Spleen (tissue), 11 donors: ENCODE data around the gene MLF2. TPM values are rescaled to one million over a fixed set of nuclear protein-coding genes. Genes with fewer than 3 reads are reported as not detected.
A peak's percentile ranks its signal among the peaks of the same experiment; 100 is the strongest.

Experiments
- DNase-seq: peaks from one replicate; pipeline ENCODE4 v3.0.0-alpha.2; 2020
- H3K27ac ChIP-seq, 8 donors: fragments of 200-600 bp; sonication (generic) in 7 of 8; 1 replicate in 4 of 8; 2 replicates in 4 of 8; pipeline versions ENCODE4 v1.5.0 to v1.8.0; 2016 to 2021; ENCODE audit warnings: inconsistent platforms in 4 of 8, mild to moderate bottlenecking in 4 of 8, moderate library complexity in 1 of 8
- H3K27me3 ChIP-seq, 7 donors: fragments of 200-600 bp; sonication (generic) in 6 of 7; replicated peaks in 1 of 7; 1 replicate in 4 of 7; 2 replicates in 3 of 7; pipeline versions ENCODE4 v1.5.0 to v1.8.0; 2016 to 2021; ENCODE audit warnings: inconsistent platforms in 3 of 7, mild to moderate bottlenecking in 1 of 7
- H3K36me3 ChIP-seq, 6 donors: fragments of 200-600 bp; sonication (generic) in 5 of 6; 1 replicate in 4 of 6; 2 replicates in 2 of 6; pipeline versions ENCODE4 v1.5.0 to v1.8.0; 2016 to 2021; ENCODE audit warnings: inconsistent platforms in 2 of 6
- H3K4me1 ChIP-seq, 6 donors: fragments of 200-600 bp; sonication (generic) in 5 of 6; 1 replicate in 3 of 6; 2 replicates in 3 of 6; pipeline versions ENCODE4 v1.5.0 to v1.8.0; 2016 to 2021; ENCODE audit warnings: inconsistent platforms in 3 of 6
- H3K4me3 ChIP-seq, 8 donors: fragments of 200-600 bp; sonication (generic) in 7 of 8; 1 replicate in 4 of 8; 2 replicates in 4 of 8; pipeline versions ENCODE4 v1.5.0 to v1.8.0; 2016 to 2021; ENCODE audit warnings: inconsistent platforms in 4 of 8, mild to moderate bottlenecking in 4 of 8, moderate library complexity in 2 of 8
- H3K9me3 ChIP-seq, 8 donors: fragments of 200-600 bp; sonication (generic) in 7 of 8; 1 replicate in 4 of 8; 2 replicates in 4 of 8; pipeline versions ENCODE4 v1.5.0 to v1.8.0; 2016 to 2021; ENCODE audit warnings: inconsistent platforms in 4 of 8
- CTCF ChIP-seq, 11 experiments: fragments of 200-600 bp in 7 of 11; fragments of 450-650 bp in 4 of 11; sonication (generic) in 4 of 11; IDR thresholded peaks in 8 of 11; conservative IDR thresholded peaks in 3 of 11; 1 replicate in 7 of 11; 2 replicates in 4 of 11; pipeline versions ENCODE4 v1.4.0 to v1.8.0; 2016 to 2021; ENCODE audit warnings: antibody characterized with exemption in 11 of 11, inconsistent platforms in 4 of 11, mild to moderate bottlenecking in 1 of 11
- POLR2A ChIP-seq, 3 donors: fragments of 450-650 bp; IDR thresholded peaks; one replicate each; pipeline ENCODE4 v1.5.1; 2017; ENCODE audit warnings: antibody characterized with exemption in 3 of 3, mild to moderate bottlenecking in 1 of 3
- POLR2AphosphoS5 ChIP-seq, 3 donors: sonication (generic); formaldehyde crosslinking; IDR thresholded peaks; one replicate each; pipeline ENCODE4 v1.5.1; 2017; ENCODE audit warnings: antibody characterized with exemption in 3 of 3
- WGBS, 5 donors: extraction: QIAGEN DNeasy Blood & Tissue Kit in 3 of 5; methylation state at CpG; one replicate each; pipeline versions ENCODE4 v1.1.5 to v1.1.7; 2013 to 2018; 5-methylcytosine and 5-hydroxymethylcytosine counted together
- intact Hi-C: fragments of 100-400 bp; cut with DNase I; formaldehyde crosslinking; loops from one replicate; pipeline ENCODE4 v1.15.0; 2023; ENCODE audit warnings: low total_unique reads
- polyA plus RNA-seq, 3 donors: library from polyadenylated mRNA; stranded (reverse); fragments of 200-250 nt; gene quantifications; one replicate each; pipeline ENCODE4 v1.2.1, GENCODE V29; 2013
- total RNA-seq, 7 donors: library from RNA; depleted of rRNA in 3 of 7; stranded (reverse); fragments of >200 nt in 3 of 7; fragmentation: NEBNext Ultra II Directional in 4 of 7; extraction: Animal tissue kit (Norgen Biotek cat#: 25700) in 4 of 7; gene quantifications; one replicate each; pipeline versions ENCODE4 v1.1.0 to v1.2.1, GENCODE V29; 2016 to 2021
- donor health status: healthy with polysubstance abuse.
- donor health status: DM: no; HTN: no; CAD: no; lungs with moderate emphysema.
- donor health status: DM: no; HTN: no; CAD: no.
- donor health status: Bipolar disorder and iron deficiency.
- donor health status: healthy.
- donor health status: DM: no; HTN: no; CAD: no.
- donor health status: DM: yes; HTN: yes; CAD: no.

MLF2 gene
- total and polyA plus RNA-seq, 10 donors, result 78.0 to 123 (median 104) TPM

- H3K27ac ChIP-seq, result peak within 1 kb of the TSS; percentile 35 to 91 (median 82)
- TF ChIP-seq CTCF (IDR thresholded peaks at IDR 0.05 in 8 of 11, conservative IDR thresholded peaks at IDR 0.05 in 3 of 11), result no peak
- TF ChIP-seq POLR2AphosphoS5 (IDR thresholded peaks at IDR 0.05), result peak; percentile 73 to 81 (median 79)
- peak in 1 of 3 donors; percentile 41 for TF ChIP-seq POLR2A (IDR thresholded peaks at IDR 0.05)
- peaks cover 9 to 69% (median 53%) of the 10 kb centered on the region in 6 donors for H3K4me1 ChIP-seq
- DNase-seq, result peak; percentile 84
- 2 to 5% (median 3%) methylated on average over 33 to 63 of the region's 63 CpGs for WGBS, 5 donors
- peak within 1 kb of the TSS; percentile 46 to 80 (median 57) for H3K4me3 ChIP-seq
- H3K27me3 ChIP-seq, result peaks cover 0 to 62% (median 11%) of the 10 kb centered on the region in 7 donors
- H3K36me3 ChIP-seq, result peaks cover 0 to 14% (median 0%) of the 10 kb centered on the region in 6 donors
- intact Hi-C loops, result no loop called here
- no peaks in the 10 kb centered on the region for H3K9me3 ChIP-seq
Observed at GRCh38 chr12:6765634-6766581, 13.0 kb upstream of the MLF2 start, which contains the start of gene PTMS. PTMS (plus strand) TSS chr12:6766363; CDS start chr12:6766706, 343 bp downstream.

- peaks cover 0 to 55% (median 11%) of the 10 kb centered on the region in 7 donors for H3K27me3 ChIP-seq
- peaks cover 0 to 6% (median 0%) of the 10 kb centered on the region in 6 donors for H3K36me3 ChIP-seq
- intact Hi-C loops, result no loop called here
- 41 to 51% (median 44%) methylated on average over 7 of the region's 7 CpGs for whole genome bisulfite sequencing, 5 donors
- peaks cover 9 to 61% (median 49%) of the 10 kb centered on the region in 6 donors for H3K4me1 ChIP-seq
- H3K9me3 ChIP-seq, result no peaks in the 10 kb centered on the region
- H3K27ac ChIP-seq, result peak overlapping the region in 7 of 8 donors; percentile 76 to 91 (median 83)
- no peak for DNase-seq
- H3K4me3 ChIP-seq, result peak overlapping the region in 5 of 8 donors; percentile 46 to 80 (median 58)
- TF ChIP-seq CTCF (IDR thresholded peaks at IDR 0.05 in 8 of 11, conservative IDR thresholded peaks at IDR 0.05 in 3 of 11) (no peak), POLR2A (IDR thresholded peaks at IDR 0.05) (no peak), POLR2AphosphoS5 (IDR thresholded peaks at IDR 0.05) (no peak)
Observed at GRCh38 chr12:6765048-6765633, 12.2 kb upstream of the MLF2 start.

GRCh38 chr12:6764011-6764828 lies 11.3 kb upstream of the MLF2 start:
- H3K36me3 ChIP-seq, result no peaks in the 10 kb centered on the region
- DNase-seq, result peak; percentile 85
- peak overlapping the region; percentile 60 to 91 (median 82) for H3K27ac ChIP-seq
- H3K9me3 ChIP-seq, result no peaks in the 10 kb centered on the region
- peaks cover 9 to 54% (median 47%) of the 10 kb centered on the region in 6 donors for H3K4me1 ChIP-seq
- H3K27me3 ChIP-seq, result peaks cover 0 to 53% (median 11%) of the 10 kb centered on the region in 7 donors
- H3K4me3 ChIP-seq, result peak overlapping the region in 4 of 8 donors; percentile 8 to 47 (median 22)
- intact Hi-C loops, result no loop called here
- TF ChIP-seq CTCF (IDR thresholded peaks at IDR 0.05 in 8 of 11, conservative IDR thresholded peaks at IDR 0.05 in 3 of 11), result peak in 1 of 11 experiments; percentile 10
- peak in 2 of 3 donors; percentile 63 to 75 for TF ChIP-seq POLR2AphosphoS5 (IDR thresholded peaks at IDR 0.05)
- no peak for TF ChIP-seq POLR2A (IDR thresholded peaks at IDR 0.05)
- 7 to 12% (median 8%) methylated on average over 15 to 16 of the region's 16 CpGs for WGBS, 5 donors
